Keratinocyte (primary cell): Measurements from ENCODE around the gene FHIP1A.

Experiments
- EZH2 ChIP-seq: IDR thresholded peaks from one replicate; pipeline ENCODE4 v1.6.1; 2012; ENCODE audit warnings: inconsistent platforms, mild to moderate bottlenecking, low read length, moderate library complexity
- TF ChIP-seq, protein P1 (sequence below), 3 experiments: IDR thresholded peaks in 1 of 3; conservative IDR thresholded peaks in 1 of 3; optimal IDR thresholded peaks in 1 of 3; 2 replicates in 2 of 3; 3 replicates in 1 of 3; pipeline versions ENCODE3 to v1.5.1; 2011; ENCODE audit warnings: low read length in 3 of 3, mild to moderate bottlenecking in 3 of 3, moderate library complexity in 2 of 3, control low read depth in 1 of 3, inconsistent platforms in 1 of 3; ENCODE audit not compliant: insufficient read depth in 2 of 3; ENCODE audit errors: extremely low read depth in 1 of 3

DNA sequence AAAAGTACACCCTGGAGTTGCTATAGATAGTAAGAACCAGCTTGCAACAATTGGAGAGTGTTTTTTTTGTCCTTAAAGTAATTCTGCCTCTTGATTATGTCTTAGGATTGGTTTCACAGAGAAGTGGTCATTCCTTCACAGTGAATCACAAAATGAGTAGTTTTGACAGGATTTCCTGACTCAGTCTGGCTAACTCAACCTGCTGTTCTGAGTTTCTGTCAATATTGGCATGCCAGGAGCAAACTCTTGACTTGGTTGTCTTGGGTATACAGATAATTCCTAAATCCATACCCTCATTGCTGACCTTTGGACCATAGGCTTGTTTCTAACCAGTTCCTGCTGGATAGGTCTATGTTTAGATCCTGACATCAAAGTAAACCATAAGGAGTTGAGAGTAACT, 9.4 kb downstream of the FHIP1A start:
- TF ChIP-seq, protein P1, sequence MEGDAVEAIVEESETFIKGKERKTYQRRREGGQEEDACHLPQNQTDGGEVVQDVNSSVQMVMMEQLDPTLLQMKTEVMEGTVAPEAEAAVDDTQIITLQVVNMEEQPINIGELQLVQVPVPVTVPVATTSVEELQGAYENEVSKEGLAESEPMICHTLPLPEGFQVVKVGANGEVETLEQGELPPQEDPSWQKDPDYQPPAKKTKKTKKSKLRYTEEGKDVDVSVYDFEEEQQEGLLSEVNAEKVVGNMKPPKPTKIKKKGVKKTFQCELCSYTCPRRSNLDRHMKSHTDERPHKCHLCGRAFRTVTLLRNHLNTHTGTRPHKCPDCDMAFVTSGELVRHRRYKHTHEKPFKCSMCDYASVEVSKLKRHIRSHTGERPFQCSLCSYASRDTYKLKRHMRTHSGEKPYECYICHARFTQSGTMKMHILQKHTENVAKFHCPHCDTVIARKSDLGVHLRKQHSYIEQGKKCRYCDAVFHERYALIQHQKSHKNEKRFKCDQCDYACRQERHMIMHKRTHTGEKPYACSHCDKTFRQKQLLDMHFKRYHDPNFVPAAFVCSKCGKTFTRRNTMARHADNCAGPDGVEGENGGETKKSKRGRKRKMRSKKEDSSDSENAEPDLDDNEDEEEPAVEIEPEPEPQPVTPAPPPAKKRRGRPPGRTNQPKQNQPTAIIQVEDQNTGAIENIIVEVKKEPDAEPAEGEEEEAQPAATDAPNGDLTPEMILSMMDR (optimal IDR thresholded peaks at IDR 0.05 in 1 of 3, IDR thresholded peaks at IDR 0.05 in 1 of 3, conservative IDR thresholded peaks at IDR 0.05 in 1 of 3; ENCODE audit: extremely low read depth in 1 of 3, insufficient read depth in 2 of 3, low read length in 3 of 3), result no peak
- no peak for TF ChIP-seq EZH2
